HEK293 (cell line): ENCODE measurements around the gene BEST2.

ENCODE experiments used
- AEBP2 ChIP-seq: fragments of 450-650 bp; formaldehyde crosslinking; IDR thresholded peaks from 2 replicates; pipeline ENCODE4 v1.5.1; 2016; ENCODE audit warnings: missing biosample characterization, missing genetic modification characterization, borderline replicate concordance
- CTCF ChIP-seq: fragments of 450-650 bp; formaldehyde crosslinking; IDR thresholded peaks from 2 replicates; pipeline ENCODE4 v1.5.1; 2016; ENCODE audit warnings: missing biosample characterization, missing genetic modification characterization
- IKZF3 ChIP-seq: fragments of 450-650 bp; IDR thresholded peaks from 2 replicates; pipeline ENCODE4 v1.5.0; 2018; ENCODE audit warnings: missing biosample characterization, mild to moderate bottlenecking, missing genetic modification characterization, moderate library complexity
- ZNF175 ChIP-seq: fragments of 450-650 bp; formaldehyde crosslinking; IDR thresholded peaks from 2 replicates; pipeline ENCODE4 v1.5.1; 2016; ENCODE audit warnings: missing biosample characterization, missing genetic modification characterization
- ZNF24 ChIP-seq: fragments of 450-650 bp; formaldehyde crosslinking; IDR thresholded peaks from 2 replicates; pipeline ENCODE4 v1.5.1; 2016; ENCODE audit warnings: missing biosample characterization, missing genetic modification characterization
- ZNF311 ChIP-seq: fragments of 450-650 bp; formaldehyde crosslinking; IDR thresholded peaks from 2 replicates; pipeline ENCODE4 v1.5.1; 2017; ENCODE audit warnings: missing biosample characterization, missing genetic modification characterization, borderline replicate concordance
- ZNF324 ChIP-seq: fragments of 450-650 bp; formaldehyde crosslinking; IDR thresholded peaks from 2 replicates; pipeline ENCODE4 v1.5.1; 2016; ENCODE audit warnings: missing biosample characterization, missing genetic modification characterization
- ZNF558 ChIP-seq: fragments of 450-650 bp; formaldehyde crosslinking; IDR thresholded peaks from 2 replicates; pipeline ENCODE4 v1.5.1; 2016; ENCODE audit warnings: missing biosample characterization, missing genetic modification characterization

DNA sequence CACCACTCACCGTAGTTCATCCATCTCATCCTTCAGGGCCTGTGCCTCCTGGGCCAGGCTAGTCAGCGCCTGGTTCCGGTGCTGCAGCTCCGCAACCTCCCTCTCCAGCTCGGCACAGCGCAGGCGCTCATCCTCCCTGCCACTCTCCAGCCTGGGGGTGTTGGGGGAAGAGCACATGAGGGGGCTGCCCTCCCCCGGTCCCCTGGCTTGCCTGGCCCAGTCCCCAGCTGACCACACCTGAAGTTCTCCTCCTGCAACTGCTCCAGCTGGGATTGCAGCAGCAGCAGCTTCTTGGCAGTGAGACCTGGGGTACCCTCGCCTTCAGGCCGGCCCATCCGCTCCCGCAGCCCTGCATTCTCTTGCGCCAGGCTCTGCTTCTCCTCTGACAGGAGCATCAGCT lies 19.3 kb downstream of the BEST2 start:
- TF ChIP-seq CTCF (tag by site-specific recombination): no peak
- no peak for TF ChIP-seq ZNF558 (tag by site-specific recombination)
- no peak for TF ChIP-seq IKZF3 (tag by site-specific recombination)
- TF ChIP-seq ZNF311: no peak
- no peak for TF ChIP-seq ZNF24 (tag by site-specific recombination)
- TF ChIP-seq ZNF175: no peak
- TF ChIP-seq ZNF324 (tag by site-specific recombination): no peak
- TF ChIP-seq AEBP2 (tag by site-specific recombination): no peak
